CD4-positive, alpha-beta T cell treated with Interleukin-10 for 1 hour (primary cell): ENCODE results near the gene SETD6.
A peak's percentile ranks its signal among the peaks of the same experiment; 100 is the strongest.

Source experiments
- DNase-seq: peaks from one replicate; pipeline ENCODE4 v3.0.0-alpha.2; 2020

Gene SETD6

DNA sequence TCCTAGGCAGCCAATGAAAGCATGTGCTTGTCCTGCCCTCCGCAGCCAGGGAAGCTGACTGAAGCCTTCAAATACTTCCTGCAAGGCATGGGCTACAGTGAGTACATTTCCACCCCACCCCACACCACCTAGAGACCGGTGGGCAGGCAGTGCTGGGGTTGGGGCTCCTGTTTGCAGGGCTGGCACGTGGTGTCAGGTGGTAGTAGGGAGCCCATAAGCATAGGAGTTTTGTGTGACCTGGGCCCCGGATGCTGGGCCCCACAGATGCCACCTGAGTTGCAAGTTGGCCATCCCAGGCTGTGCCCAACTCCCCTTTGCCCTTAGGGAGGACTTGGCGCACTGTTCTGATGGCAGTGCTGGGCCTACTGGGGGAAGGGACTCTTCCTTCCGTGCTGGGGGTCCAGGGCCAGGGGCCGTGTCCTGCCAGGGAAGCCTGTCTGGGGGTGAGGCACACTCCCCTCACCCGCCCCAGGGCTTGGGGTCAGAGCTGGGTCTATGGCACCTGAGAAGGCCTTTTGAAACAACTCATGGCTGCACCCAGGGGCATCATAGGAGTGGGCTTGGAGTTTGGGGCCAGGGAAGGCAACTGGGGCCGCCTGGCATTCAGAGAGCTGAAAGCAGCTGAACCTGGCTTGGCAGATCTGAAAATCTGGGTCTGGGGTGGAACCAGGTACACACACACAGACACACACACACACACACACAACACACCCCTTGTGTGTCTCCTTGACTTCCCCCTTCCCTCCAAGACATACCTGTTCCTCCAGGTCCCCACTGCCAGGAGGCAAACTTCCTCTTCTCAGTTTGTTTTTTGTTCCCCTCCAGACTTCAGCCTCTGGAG, 5.8 kb upstream of the SETD6 start:
- no peak for DNase-seq

- no peak for DNase-seq
These were observed 5.1 kb upstream of the SETD6 start for GRCh38 chr16:58510097-58510775.

DNA sequence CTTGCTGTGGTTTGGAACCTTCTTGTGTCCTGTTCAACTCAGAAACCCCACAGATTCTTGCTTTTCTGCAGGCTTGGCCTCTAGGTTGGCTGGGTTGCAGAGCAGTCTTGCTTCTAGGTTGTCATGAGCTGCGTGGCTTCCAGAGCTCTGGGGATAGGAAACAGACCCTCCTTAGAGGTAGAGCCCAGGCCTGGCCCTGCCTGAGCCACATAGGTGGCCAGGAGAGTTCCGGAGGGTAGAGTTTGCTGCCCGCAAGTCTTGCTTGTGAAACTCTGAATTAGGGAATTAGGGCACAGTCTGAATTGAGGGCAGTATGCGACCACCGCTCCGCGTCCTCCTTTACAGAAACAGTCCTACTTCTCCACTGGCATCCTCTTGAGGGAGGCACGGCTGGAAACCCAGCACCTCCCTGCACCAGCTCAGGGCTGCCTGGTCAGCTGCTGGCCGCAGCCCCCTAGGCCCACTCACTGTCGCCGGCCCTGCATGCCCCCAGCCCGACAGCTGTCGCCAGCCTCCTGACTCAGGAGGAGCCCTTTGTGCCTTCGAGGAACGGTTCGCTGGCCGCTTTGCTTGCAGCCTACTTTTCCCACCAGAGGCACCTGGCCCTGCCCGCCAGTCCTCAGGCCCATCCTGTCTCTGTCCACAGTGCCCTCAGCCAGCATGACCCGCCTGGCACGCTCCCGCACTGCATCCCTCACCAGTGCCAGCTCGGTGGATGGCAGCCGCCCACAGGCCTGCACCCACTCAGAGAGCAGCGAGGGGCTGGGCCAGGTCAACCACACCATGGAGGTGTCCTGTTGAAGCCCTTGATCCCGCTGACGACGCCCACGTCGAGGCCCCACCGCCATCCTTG, 4.3 kb upstream of the SETD6 start:
- DNase-seq, result no peak

DNA sequence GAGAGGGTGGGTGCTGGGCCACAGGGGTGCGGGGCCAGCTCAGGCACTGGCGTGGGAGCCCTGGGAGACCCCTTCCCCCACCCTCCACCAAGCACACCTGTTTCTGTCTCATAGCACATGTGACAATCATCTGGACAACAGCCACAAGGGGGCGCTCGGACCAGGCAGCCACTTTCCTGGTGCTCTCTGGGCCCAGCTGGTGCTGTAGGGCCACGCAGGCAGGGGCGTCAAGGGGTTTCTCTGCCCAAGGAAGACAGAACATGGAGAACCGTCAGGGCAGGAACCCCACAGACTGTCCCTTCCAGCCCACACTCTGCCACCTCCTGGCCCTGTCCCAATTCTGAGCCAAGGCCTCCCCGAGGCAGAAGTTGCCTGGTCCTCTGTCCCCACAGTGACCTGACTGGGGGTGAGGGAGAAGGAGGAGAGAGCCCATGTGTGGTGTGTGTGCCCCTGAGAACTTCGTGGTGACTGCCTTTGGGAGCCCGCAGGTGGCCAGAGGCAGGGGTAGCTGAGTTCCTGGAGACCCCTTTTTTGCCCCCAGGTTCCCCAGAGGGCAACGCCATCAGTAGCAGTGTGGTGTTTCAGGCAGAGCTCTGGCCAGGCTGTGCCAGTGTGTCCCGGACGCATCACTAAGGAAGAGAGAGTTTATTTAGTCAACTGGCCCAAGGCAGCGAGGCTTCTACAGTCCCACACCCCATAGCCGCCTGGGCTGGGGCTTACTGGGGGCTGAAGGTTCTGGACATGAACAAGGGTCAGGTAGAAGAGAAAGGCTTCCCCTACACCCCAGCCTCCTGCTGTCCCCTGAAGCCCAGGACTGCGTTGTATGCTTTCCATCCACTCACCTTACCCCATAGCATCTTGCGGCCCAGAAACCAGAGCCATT, 3.1 kb upstream of the SETD6 start:
- peak; percentile 83 for DNase-seq

DNA sequence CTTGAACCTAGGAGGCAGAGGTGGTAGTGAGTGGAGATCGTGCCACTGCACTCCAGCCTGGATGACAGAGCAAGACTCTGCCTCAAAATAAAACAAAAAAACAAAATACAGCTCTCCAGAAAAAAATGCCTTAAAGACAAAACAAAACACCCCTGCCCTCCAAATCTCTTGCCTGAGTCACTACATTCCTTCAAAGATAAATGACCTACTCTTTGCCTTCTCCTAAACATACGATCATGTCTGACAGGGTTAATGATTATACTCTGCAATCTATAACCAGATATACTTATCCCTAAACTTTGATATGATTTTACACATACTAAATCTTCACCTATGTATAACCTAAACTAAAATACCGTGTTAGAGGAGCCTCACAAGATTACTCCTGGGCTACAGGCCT, 1.4 kb upstream of the SETD6 start:
- no peak for DNase-seq

DNA sequence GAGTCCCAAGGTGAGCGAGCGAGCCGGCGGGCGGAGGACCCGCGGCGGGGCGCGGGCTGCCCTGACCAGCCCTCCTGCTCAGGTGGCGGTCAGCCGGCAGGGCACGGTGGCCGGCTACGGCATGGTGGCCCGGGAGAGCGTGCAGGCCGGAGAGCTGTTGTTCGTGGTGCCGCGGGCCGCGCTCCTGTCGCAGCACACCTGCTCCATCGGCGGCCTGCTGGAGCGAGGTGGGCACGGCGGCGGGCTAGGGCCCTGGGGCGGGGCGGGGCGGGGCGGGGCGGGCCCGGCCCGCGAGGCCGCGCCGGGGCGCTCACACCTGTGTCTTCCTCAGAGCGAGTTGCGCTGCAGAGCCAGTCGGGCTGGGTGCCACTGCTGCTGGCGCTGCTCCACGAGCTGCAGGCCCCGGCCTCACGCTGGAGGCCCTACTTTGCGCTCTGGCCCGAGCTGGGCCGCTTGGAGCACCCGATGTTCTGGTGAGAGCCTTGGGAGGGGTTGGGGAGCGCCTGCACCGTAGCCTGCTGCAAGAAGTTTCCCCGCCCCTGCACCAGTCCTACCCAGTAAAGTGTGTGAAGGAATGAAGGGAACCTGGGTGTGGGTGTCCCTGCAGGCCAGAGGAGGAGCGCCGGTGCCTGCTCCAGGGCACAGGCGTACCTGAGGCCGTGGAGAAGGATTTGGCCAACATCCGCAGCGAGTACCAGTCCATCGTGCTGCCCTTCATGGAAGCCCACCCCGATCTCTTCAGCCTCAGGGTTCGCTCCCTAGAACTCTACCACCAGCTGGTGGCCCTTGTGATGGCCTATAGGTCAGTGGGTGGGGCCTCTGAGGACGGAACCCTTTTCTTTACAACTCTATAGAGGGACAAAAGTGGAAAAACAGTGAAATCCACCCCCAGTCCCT, 802 bp downstream of the SETD6 start:
- peak; percentile 41 for DNase-seq

DNA sequence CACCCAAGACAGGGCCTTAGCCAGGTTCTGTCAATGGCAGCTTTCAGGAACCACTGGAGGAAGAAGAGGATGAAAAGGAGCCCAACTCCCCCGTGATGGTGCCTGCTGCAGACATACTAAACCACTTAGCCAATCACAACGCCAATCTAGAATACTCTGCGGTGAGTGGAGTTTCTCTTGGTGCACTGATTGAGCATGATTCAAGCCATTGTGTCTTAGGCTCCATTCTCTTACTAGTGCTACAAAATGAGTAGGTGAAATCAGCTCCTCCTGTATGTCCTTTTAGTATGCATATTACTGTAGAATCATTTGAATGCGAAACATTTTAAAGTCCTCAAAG, 1.4 kb downstream of the SETD6 start:
- no peak for DNase-seq

GRCh38 chr16:58518083-58518979, 3.0 kb downstream of the SETD6 start:
- no peak for DNase-seq

DNA sequence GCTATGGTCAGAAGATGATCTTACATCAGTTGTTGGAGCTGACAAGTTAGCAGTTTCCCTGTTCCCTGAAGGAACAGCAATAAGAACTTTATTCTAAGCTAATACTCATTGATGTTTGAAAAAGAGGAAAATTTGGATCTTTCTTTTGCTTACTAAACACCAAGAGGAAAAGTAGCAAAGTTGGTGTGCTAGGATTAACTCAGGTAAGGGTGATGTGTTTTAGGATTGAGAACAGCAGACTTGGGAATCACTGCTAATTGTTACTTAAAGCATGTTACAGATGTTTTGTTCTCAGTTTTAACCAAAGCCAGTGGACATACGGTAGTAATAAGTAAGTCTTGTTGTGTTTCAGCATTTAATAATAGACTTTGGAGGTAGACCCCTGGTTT, 3.7 kb downstream of the SETD6 start:
- no peak for DNase-seq

DNA sequence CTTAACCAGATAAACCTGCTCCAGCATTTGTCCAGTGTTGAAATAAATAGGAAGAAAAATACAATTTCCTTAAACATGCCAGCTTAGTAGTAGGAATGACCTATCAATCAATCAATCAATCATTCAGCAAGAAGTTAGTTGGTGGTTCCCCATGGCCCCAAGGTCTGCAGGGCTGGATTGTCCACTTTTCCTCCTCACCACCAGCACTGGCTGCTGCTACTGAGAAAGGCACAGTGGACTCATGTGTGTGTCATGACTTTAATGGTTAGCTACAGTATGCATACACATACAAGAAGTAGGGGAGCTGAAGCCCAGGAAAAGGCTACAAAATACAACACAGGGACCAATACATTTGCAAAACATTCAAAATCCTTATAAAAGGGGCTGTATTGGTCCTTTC, 4.4 kb downstream of the SETD6 start:
- DNase-seq, result no peak

GRCh38 chr16:58530179-58530578, 14.9 kb downstream of the SETD6 start:
- DNase-seq, result no peak

DNA sequence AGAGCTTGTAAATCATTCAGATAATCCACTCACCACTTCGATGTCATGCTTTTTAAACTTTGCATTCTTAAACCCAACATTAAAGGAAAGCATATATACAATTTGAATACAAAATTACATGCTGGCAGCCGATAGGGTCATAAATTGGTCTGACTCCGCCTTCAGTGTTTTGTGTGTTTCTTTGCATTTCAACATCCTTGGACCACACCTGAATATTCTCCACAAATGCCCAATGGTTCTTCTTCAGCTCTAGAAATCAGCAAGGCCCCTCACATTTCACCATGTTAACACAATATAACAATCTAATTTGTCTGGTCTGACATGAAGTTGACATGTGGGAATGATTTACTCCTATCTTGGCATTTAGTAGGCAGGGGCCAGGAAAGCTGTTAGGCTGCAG, 17.1 kb downstream of the SETD6 start:
- DNase-seq, result no peak

DNA sequence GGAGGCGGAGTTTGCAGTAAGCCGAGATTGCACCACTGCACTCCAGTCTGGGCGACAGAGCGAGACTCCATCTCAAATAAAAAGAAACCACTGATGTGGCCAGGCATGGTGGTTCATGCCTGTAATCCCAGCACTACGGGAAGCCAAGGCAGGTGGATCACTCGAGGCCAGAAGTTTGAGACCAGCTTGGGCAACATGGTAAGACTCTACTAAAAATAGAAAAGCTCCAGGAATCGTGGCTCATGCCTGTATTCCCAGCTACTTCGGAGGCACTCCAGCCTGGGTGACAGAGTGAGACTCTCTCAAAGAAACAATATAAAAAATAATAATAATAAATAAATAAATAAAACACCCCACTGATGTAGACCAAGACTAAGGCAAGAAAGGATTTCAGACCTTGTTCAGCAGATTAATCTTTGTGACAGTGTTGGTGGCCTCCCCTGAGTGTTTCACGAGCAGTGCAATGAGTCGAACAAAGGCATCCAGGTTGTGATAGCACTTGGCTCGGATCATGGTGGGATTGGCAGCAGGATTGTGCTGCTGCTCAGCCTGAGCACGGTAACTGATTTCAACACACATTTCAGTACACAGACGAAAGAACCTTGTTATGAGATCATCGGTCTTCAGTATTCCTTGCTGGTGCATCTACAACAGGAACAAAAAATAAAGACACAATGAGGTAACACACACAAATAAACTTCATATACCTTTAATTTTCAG, 18.6 kb downstream of the SETD6 start:
- no peak for DNase-seq

DNA sequence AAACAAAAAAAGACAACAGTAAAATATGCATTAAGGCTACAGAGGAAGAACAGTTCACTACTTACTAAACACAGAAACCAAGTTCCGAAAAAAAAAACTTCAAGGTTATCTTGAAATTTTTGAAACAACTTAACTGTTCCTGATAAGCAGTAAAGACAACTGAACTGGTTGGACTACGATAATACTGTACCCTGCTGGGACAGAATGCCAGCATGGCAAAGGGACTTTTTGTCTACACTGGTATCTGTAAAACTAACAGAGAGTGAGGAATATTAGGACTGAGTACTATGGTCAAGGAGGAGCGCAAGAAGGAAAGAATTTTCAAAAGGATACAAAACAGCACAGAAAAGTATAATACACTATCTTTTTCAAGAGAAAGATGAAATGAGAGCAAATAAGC, 19.8 kb downstream of the SETD6 start:
- no peak for DNase-seq

DNA sequence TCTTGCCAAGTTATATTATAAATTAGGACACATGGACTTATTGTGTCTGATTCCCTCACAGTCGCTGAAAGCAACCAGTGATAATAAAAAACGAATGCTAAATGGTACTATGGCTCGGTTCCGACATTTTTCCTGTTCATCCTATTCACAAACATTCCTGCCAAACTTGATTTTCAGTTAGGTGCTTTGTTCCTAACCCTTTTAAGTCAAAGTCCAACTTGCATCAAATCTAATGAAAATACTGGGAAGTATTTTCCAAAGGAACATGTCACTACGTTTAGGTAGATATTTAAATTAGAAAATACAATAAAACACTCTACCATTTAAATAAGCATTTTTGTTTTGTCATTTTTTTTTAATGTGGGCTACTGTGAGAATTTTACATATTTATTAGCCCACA, 21.0 kb downstream of the SETD6 start:
- no peak for DNase-seq

- no peak for DNase-seq
These were observed 22.0 kb downstream of the SETD6 start for GRCh38 chr16:58537124-58537906.

GRCh38 chr16:58541711-58542110, 26.4 kb downstream of the SETD6 start:
- no peak for DNase-seq

DNA sequence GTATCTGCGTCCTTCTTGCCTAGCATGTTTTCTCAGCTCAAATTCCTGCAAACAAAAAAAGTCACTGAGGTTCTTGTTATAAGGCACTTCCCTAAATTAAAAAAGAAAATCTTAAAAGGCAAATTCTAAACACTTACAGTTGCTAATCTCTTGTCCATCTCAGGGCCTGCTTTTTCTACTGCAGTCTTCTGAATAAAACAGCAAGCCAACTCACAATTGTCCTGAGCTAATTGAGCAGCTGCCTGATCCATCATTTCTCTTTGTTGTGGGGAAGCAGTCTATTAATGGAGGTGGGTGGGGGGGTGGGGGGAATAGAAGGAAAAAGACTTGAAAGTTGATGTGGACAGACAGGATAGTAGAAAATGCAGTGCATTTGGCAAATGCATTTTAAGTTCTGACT, 27.0 kb downstream of the SETD6 start:
- no peak for DNase-seq

- DNase-seq, result no peak
These were observed 28.4 kb downstream of the SETD6 start for GRCh38 chr16:58543685-58544084.
